Adipose tissue (tissue), 3 donors: Measurements from ENCODE around the gene ATP11A. TPM values are rescaled to one million over a fixed set of nuclear protein-coding genes. Genes with fewer than 3 reads are reported as not detected.

Experiments
- H3K27ac ChIP-seq: one replicate; pipeline ENCODE4 v1.5.1; 2013; ENCODE audit warnings: low read depth, low read length
- WGBS, 3 donors: extraction: QIAGEN DNeasy Blood & Tissue Kit; methylation state at CpG; one replicate each; pipeline ENCODE4 v1.1.7; 2013; 5-methylcytosine and 5-hydroxymethylcytosine counted together
- polyA plus RNA-seq, 3 donors: library from polyadenylated mRNA; stranded (reverse); fragments of 200-250 nt; gene quantifications; one replicate each; pipeline ENCODE4 v1.2.3, GENCODE V29; 2013
- donor health status: healthy with polysubstance abuse.
- donor health status: Bipolar disorder and iron deficiency.
- donor health status: healthy.

Gene ATP11A
- polyA plus RNA-seq, 3 donors: 8.1 to 12.0 (median 9.9) TPM

GRCh38 chr13:112686364-112686763 lies 3.5 kb upstream of the ATP11A start:
- H3K27ac ChIP-seq: no peak overlapping the region
- 87 to 92% (median 91%) methylated on average over 7 of the region's 7 CpGs for WGBS, 3 donors

DNA sequence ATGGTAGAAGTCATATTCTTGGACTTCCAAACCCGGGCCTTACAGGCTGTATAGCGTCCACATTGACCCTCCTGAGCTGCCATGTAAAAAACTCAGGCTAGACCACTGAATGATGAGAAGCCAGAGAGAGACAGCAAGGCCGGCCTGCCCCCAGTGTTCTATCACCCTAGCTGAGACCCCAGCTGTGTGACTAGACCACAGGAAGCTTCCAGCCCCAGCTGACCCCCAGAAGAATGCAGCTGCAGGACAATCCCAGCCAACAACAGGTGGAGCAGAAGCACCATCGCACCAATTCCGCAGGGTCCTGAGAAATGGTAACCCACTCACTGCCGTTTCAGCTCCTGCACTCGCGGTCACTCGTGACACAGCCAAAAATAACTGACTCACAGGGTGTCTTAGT lies 2.9 kb upstream of the ATP11A start:
- no peak overlapping the region for H3K27ac ChIP-seq
- 94 to 95% (median 95%) methylated on average over 9 of the region's 9 CpGs for WGBS, 3 donors

GRCh38 chr13:112687836-112688559 lies 1.8 kb upstream of the ATP11A start:
- WGBS, 3 donors: 90 to 92% (median 91%) methylated on average over 10 of the region's 10 CpGs
- H3K27ac ChIP-seq: no peak overlapping the region

GRCh38 chr13:112688560-112689302 lies 1.1 kb upstream of the ATP11A start:
- peak overlapping the region; percentile 79 for H3K27ac ChIP-seq
- WGBS, 3 donors: 36 to 55% (median 37%) methylated on average over 15 of the region's 15 CpGs

DNA sequence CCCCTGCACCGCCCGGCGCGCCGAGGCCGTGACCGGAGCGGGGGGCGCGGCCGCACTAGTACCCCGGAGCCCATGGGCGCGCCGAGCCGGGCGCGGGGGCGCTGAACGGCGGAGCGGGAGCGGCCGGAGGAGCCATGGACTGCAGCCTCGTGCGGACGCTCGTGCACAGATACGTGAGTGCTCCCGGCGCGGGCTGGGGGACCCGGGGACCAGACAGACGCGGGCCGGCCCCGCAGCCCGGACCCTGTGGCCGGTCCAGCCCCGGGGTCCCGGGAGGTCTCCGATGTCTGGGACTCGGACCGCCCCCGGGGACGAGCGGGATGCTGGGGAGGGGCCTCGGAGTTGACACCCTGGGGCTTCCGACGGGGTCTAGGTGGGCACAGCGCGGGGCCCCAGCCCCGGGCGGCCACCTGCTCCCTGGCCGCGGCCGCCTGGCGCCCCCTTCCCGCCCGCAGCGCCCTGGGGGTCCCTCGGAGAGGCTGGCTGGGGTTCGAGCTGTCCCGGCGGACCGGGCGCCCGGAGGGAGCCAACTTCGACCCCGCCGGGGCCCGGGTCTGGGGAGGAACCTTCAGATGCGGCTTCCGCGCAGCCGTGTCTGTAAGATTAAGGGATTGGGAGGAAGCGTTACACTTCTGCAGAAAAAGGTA lies 568 bp downstream of the ATP11A start:
- WGBS, 3 donors: 0 to 1% (median 1%) methylated on average over 53 to 77 of the region's 77 CpGs
- H3K27ac ChIP-seq: peak overlapping the region; percentile 90

DNA sequence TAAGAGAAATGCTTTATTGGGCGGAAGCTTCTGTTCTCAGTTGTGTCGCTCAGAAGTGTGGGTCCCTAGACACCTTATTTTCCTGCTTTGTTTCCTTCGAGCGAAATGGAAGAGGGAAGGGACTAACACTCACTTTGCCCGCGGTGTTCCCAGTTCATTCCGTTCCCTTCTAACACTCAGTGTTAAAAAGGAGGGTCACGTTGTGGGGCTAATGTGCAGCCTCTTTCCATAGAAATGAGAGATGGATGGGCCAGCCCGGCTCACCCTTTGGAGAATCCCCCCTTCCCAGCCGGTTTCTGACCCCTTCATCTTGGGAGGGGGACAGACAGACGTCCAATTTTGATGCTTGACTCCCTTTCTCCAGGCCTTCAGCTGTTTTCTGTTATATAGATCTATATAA lies 2.3 kb downstream of the ATP11A start:
- 64 to 79% (median 70%) methylated on average over 11 of the region's 11 CpGs for WGBS, 3 donors
- no peak overlapping the region for H3K27ac ChIP-seq

DNA sequence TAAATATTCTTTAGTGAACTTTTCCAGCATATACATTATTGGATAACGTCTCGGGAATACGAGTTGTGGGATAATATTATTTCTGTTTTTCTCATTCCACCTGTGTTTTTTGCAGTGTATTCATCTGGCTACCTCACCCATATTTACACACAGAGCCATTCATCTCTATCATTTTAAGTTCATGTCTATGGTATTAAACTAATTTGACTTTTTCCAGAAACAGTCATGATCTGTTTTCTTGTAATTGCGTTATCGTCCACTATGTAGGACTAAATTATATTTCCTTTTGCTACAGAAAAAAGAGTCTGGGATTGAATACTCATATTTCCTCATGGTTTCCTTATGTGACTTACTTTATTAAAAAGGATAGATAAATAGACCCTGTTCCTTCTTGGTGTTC lies 2.7 kb downstream of the ATP11A start:
- H3K27ac ChIP-seq: no peak overlapping the region
- WGBS, 3 donors: 91 to 95% (median 94%) methylated on average over 5 of the region's 5 CpGs

- 77 to 84% (median 81%) methylated on average over 13 of the region's 13 CpGs for WGBS, 3 donors
- H3K27ac ChIP-seq: no peak overlapping the region
These were observed 4.1 kb downstream of the ATP11A start for GRCh38 chr13:112693831-112694497.

DNA sequence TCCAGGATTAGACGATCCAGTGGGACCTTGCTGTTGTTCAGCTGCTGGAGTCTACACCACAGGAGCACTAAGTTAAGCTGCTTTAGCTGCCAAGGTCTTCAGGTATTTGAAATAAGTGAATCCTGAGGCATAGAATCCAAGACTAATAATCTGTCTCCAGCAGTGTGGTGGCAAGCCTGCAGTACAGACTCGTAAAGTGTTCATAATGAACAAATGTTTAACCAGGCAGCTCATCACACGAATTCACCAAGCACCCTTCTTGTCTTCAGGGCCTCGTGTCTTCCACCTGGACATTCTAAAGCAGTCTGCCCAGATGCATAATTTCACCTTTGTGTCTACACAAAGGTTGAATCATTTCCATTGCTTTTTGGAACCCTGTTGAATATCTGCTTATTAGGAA lies 5.3 kb downstream of the ATP11A start:
- no peak overlapping the region for H3K27ac ChIP-seq
- WGBS, 3 donors: 71 to 93% (median 90%) methylated on average over 4 of the region's 4 CpGs

- H3K27ac ChIP-seq: no peak overlapping the region
- WGBS, 3 donors: 95 to 97% (median 96%) methylated on average over 53 of the region's 53 CpGs
These were observed 6.4 kb downstream of the ATP11A start for GRCh38 chr13:112696001-112696868.

GRCh38 chr13:112696869-112697465 lies 7.1 kb downstream of the ATP11A start:
- 96% methylated on average over 23 to 34 of the region's 34 CpGs for WGBS, 3 donors
- H3K27ac ChIP-seq: no peak overlapping the region

DNA sequence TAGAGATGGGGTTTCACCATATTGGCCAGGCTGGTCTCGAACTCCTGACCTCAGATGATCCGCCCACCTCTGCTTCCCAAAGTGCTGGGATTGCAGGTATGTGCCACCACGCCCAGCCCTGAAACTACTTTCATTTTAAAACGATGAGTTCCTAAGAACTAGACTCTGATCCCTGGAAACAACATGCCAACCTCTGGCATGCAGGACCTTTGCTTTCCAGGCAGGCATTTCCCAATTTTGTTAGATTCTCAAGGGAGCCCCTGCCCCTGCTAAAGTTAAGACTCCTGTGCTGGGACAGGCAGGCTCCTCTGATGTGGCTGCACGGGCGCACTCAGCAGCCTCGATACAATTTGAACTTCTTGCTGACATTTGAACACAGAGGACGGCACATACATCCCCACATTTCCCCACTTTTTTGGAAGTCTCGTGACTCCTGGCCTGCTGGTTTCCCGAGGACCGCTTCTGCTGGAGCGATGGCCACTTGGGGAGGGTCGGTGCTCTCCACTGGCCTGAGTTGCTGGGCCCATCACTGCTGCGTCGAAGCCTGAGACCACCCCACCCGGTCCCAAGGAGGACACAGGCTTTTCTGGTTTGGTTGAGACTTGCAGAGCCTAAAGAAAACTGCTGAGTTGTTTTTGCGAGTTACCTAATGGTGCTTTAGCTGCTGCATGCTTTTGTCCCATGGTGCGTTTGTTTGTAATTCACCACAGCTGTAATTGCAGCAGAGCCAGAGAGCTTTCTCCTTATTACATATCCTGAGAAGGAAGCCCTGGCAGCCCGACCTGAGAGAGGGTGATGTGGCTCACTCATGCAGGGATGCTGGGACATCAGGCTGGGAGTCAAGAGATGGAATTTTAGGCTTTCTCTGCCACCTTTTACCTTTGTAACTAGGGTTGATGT lies 8.2 kb downstream of the ATP11A start:
- H3K27ac ChIP-seq: no peak overlapping the region
- WGBS, 3 donors: 54 to 78% (median 63%) methylated on average over 19 of the region's 19 CpGs

GRCh38 chr13:112699322-112699918 lies 9.6 kb downstream of the ATP11A start:
- 77 to 78% (median 78%) methylated on average over 13 of the region's 13 CpGs for WGBS, 3 donors
- H3K27ac ChIP-seq: no peak overlapping the region

GRCh38 chr13:112700291-112701060 lies 10.6 kb downstream of the ATP11A start:
- WGBS, 3 donors: 92 to 93% (median 93%) methylated on average over 31 to 32 of the region's 32 CpGs
- no peak overlapping the region for H3K27ac ChIP-seq

GRCh38 chr13:112702341-112702985 lies 12.6 kb downstream of the ATP11A start:
- 89 to 95% (median 90%) methylated on average over 31 to 32 of the region's 32 CpGs for WGBS, 3 donors
- H3K27ac ChIP-seq: no peak overlapping the region
